ENCODE results near the gene ARHGAP26.
A peak's percentile ranks its signal among the peaks of the same experiment; 100 is the strongest.

ARHGAP26 gene

DNA sequence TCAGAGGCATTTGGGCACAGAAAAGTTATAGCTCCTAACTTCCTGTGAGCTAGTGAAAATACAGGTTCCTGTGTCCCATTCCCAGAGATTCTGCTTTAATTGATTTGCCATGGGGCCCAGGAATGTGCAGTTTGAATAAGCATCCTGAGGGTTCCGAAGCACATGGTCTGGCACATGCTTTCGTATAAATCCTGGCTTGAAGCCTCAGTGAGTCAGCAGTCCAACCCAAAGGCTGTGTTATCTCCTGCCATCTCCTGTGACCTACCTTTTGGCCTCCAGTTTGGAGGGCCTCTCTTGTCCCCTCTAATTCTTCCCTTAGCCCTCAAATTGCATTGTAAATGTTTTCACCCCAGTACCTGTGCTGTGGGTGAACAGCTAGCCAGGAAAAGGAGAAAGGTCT, 449.5 kb downstream of the ARHGAP26 start:
- DNase-seq, result no peak

DNA sequence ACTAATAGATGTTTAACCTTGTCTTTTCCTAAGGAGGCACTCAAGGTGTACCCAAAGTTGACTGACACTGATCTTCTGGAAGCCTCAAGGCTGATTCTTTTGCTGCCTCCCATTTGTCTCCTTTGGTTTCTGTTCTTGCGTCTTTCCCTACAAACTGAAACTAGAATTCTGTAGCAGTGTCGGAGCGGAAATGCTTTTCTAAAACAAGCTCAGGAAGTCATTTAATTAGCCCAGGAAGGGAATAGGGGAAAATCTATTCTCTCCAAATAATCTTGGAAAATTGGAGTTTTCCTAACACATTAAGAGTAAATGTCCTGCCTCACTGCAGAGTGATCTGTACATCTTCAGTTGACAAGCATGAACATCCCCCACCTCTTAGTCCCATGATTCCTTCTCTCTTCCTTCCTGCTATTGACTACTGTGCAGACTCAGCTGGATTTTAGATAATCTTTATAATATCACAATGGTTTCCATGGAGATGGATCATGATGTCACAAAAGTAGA, 450.6 kb downstream of the ARHGAP26 start:
- DNase-seq, result no peak

DNA sequence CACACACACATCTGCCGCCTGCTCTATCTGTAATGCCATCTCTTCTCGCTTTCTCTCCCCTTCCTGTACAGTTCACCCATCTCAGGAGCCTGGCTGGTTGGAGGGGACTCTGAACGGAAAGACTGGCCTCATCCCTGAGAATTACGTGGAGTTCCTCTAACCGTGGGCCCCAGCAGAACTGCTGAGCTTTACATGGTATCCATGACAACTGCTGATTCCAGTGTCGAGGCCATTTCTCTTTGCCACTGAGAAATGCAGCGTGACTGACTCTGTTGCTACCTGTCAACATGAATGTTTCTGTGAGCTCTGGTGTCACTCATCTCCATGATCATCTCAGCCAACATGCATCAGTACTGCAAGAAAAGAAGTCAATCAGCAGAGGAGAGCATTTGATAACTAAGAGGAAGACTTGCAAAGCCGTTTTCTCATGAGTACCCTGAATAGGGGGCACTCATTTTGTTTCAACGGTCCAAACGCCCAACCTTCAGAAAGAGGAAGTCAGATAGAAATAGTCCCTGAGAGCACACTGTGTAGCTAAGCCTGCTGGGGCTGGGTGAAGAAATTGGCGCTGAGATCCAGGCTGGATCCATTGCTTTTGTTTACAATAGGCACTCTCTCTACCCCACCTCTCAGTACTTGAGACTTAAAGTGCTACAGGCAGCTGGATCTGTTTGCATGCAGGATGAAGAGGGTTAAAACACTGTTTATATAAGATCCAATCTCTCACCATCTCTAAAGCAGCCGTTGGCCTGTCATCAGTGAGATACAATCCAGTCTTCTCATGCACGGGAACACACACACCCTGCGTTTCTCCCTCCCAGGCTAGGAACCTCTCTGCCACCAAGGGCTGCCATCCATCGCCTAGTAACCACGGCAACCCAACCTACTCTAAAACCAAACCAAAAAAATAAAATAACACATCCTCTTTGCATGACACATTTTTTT, 452.4 kb downstream of the ARHGAP26 start:
- peak; percentile 67 for DNase-seq

DNA sequence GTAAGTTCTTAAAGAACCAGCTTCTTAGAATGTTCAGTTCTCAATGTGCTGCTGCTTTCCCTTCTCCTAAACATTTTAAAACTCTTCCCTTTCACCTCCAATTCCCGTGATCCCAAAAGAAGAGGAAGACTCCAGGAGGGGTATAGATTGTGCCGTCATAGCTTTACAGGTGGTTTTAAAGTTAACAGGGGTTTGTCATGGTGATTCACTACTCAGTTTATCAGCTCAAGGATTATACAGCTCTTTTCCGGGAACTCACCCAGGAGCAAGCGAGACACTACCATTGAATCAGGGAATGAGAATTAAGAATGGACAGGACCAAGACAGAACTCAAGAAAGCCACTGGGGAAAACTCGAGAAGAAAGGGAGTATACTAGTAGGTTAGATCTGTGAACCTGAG, 454.5 kb downstream of the ARHGAP26 start:
- DNase-seq, result no peak

DNA sequence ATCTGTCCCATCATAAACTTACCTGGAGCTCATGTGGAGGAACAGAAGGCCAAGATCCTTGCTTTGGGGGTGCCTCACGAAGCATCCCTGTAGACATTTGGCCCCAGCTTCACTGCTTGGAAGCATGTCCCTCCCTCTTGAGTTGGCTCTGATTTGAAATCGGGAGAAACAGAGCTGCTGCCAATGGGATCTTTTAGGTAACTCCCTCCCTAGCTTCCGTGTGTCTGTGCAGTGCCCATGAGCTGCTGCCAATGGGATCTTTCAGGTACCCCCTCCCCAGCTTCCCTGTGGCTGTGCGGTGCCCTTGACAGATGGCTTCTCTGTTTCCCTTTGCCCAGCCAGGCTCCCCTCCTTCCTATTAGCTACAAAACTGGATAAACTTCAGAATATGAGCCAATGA, 455.3 kb downstream of the ARHGAP26 start:
- DNase-seq, result no peak

DNA sequence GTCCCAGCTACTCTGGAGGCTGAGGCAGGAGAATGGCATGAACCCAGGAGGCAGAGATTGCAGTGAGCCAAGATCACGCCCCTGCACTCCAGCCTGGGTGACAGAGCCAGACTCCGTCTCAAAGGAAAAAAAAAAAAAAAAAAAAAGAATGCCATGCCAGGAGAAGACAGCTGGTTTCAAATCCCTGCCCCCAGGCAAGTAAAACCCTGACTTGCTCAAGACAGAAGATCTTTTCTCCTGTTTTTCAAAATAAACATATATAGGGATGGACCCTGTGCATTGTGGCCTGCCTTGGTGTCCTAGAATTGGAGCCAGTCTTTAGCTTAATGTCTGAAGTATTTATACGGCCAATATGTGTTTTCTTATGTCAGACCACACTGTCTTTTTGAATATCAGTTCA, 456.2 kb downstream of the ARHGAP26 start:
- no peak for DNase-seq

DNA sequence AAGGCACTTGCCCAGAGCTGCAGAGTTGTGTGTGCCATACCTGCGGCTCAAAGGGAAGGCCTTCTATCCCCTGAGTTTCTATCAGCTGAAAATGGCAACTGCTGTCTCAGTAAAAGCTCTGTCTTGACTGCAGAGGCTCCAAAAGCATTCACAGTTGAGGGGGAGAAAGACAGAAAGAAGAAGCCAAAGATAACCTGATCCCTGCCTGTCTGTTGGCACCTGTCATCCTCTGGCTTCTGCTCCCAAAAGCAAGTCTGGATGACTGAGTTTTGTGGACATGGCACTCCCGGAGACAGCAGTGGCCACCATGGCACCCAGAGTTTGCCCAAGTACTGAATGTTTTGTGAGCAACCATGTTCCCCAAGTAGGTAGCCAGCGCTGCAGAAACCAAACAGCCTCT, 456.7 kb downstream of the ARHGAP26 start:
- DNase-seq, result no peak

DNA sequence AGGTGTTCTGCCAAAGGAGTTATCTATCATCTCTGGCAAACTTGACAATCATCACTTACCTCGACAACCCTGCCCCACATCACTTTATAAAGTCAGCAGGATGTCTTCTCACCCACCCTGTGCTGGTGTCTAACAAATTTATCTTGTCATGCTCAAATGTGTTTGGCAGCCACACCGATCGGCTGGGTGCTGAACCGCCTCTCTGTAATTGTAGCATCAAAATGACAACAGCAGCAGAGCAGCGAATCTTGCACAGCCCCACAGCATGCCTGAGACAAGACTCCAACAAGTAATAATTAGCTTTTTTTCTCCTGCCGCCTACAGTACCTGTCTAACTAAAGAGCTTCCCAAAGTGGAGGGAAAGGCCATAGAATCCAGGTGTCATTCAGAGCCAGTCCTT, 457.1 kb downstream of the ARHGAP26 start:
- DNase-seq, result no peak

DNA sequence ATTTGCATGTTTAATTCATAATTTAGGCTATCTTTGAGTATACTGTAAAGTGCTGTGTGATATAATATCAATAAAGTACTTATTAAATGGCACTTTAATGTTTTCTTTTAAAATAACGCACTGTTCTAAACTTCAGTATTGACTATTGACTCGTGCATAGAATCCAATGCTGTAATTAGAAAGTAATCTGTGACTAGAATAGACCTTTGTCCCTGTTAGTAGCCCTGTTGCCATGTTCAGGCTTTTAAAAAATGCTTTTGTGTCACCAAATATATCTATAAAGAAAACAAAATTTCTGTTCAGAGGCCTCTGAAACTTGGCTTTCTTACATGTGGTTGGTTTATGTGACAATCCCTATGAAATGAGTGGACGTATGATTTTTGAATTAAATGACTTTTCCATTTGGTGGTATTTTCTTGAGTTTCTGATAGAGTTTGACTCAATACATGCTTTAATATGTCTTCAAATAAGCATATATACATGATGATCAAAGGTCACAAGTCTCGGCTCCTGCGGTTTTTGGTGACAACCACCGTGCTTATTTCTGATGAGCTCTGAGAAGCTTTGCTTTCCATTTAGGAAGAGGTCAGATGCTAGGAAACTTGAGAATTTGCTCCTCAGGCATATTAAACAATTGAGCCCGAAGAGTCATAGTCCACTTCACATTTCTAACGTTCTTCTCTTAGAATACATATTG, 458.6 kb downstream of the ARHGAP26 start:
- DNase-seq, result no peak

DNA sequence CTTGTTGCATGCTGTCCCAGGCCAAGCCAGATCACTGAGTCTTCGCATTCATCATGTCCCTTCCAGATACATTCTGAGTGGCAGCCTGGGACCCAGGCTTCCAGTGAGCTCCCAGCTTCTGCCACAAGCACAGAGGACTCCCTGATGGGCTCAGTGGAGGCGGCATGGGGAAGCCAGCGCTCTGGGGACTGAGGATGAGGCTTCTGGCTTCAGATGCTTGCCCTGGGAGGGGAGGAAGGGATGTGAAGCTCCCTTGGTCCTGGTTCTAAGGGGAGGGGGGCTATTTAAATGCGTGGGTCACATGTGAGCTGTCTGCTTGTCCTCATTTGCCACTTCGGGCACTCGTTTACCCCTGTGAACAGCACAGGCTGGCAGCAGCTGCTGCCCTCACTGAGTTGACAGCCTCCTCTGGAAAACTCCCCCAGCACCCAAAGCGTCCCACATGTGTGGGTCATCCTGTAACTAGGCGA, 459.3 kb downstream of the ARHGAP26 start:
- DNase-seq, result no peak

DNA sequence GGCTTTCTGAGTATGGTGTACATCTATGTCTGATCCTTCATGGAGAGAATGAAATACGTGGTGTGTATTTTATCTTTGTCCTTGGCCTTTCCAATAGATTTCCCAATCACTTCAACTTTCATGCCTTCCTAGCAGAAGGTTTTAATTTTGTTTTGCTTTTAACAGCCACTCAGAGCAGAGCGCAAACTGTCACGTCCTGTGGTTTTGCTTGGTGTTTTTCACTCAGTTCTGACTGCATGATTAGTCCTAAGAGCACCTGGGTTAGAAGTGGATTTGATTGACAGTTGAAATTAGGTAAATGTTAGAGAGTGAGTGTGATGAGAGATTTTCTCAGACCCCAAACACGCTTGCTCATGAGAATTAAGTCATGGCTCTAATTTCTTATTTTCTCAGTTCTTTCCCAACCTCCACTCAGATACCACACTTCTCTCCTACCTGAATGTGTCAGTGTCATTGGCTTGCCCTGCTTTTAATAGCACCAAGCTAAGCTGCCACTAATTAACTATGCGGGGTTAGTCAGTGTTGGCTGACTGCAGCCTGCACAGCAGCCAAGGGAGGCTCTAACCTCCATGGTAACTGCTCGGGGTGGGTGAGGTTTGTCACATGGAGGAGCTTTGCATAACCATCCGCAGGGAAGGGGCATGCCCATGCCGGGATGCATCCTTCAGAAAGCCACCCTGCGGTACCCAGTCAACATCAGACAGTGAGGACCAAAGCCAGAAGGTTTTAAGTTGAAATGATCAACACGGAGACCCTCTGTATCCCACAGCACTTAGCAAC, 459.9 kb downstream of the ARHGAP26 start:
- peak; percentile 73 for DNase-seq

DNA sequence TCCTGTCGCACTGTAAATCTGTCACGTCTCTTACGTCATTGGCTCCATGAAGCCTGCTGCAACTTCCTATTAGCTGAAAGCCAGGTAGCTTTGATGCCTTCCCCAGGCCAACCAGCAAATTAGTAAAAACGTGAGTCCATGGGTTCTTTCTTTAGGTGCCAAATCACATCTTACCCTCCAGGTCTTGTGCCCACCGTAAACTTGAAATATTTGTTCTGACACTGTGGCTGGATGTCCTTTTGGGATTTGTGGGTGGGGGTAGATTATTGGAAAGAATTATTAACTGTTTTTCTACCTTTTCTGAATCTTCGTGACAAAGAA, 460.5 kb downstream of the ARHGAP26 start:
- DNase-seq, result no peak

DNA sequence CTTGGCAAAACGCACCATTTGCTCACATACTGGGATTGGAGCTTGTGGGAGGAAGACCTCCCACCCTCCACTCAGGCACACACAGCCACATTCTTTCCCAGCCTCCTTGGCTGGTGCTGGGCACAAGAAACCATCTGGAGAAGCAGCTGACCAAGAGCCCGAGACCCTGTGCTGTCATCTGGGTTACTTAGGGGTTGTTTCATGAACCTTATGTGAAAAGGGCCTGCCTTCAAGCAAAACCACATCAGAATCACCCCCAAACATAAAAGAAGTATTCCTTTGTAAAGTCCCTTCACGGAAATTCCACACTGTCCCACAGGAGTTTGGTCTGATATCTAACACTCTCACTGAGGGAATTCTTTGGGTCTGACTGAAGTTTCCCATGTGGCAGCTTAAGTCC, 461.2 kb downstream of the ARHGAP26 start:
- DNase-seq, result no peak

DNA sequence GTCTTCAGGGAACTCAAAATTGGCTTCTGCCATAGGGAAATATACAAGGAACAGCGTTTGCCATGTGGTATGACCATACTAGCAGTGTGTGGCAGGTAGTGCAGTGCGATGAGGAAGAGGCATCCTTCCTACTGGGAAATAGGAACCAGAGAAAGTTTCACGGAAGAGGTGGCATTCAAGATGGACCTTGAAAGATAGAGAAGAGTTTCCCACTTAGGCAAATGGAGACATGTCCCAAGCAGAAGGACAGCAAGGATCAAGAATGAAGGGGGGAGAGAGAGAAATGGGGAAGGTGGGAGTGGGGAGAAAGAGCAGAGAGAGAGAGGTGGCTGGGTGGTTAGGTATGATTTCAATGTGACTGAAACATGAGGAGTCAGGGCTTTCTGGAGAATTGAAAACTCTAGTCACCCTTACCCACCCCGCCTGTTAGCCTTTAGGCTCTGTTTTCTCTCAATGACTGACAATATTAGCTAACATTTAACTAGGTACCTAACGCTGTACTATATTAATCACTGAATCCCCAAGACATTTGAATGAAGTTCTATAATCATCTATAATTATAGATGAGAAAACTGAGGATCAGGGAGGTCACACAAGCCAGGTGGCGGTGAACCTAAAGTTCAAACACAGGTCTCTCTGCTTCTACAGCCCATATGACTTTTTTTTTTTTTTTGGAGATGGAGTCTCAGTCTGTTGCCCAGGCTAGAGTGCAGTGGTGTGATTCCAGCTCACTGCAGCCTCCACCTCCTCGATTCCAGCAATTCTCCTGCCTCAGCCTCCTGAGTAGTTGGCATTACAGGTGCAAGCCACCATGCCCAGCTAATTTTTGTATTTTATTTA, 462.0 kb downstream of the ARHGAP26 start:
- no peak for DNase-seq

DNA sequence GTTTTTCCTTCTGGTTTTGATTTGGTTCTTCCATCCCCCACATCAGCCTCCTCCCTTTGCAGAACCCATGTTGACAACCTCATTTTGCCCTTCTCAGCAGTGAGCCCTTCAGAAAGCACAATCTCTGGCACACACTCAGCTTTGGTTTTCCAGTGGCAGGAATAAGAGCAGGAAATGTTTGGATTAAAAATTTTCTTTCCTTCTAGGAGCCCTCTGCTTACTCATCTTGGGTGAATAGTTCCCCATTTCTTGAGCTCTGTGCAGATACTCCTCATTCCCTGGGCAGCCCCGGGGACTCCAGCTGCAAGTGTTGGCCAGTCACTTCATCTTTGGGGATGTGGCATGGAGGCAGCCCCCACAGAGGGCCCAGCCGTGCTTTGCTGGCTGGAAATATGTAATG, 462.9 kb downstream of the ARHGAP26 start:
- DNase-seq, result no peak

DNA sequence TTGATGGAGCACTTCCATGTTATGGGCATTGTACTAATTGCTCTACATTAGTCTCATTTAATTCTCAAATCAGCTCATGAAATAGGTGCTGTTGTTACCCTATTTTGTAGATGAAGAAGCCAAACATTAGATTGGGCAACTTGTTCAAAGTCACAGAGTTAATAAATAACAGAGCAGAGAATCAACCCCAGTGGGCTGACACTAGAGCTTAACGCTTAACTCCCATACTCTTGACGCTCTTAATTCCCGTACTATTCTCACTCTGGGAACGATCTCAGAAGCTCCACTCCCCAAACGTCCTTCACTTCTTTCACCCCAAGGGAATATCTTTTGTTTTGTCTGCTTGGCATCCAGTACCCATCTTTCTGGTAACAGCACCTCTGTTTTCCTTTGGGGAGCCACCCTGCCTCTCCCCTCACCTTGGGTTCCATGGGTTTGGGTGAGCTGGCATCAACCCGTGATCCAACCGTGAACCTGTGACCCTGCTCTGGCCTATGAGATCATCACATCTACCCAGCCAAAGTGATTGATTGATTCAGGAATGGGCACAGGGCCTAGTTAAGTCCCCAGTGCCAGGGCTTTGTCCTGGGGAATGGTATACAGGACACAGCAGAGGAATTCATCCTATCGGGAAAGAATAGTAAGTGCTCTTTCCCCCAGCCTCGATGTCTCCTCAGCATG, 464.1 kb downstream of the ARHGAP26 start:
- no peak for DNase-seq

DNA sequence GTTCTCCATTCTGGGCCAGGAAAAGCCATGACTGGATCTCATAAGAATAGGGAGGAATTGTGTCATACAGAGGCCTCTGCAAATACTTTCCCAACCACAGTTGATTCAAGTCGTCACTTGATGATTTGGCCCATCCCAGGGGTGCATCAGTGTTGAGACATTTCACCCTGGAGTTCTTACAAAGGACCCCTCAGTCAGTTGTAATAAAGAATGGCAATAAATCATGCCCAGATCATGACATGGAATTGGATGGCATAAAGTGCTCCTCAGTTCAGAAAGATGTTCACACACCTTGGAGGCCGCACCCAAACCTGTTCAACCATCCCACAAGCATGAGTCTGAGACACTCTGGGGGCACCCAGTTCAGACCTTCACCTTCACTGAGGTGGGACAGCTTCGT, 465.2 kb downstream of the ARHGAP26 start:
- no peak for DNase-seq

DNA sequence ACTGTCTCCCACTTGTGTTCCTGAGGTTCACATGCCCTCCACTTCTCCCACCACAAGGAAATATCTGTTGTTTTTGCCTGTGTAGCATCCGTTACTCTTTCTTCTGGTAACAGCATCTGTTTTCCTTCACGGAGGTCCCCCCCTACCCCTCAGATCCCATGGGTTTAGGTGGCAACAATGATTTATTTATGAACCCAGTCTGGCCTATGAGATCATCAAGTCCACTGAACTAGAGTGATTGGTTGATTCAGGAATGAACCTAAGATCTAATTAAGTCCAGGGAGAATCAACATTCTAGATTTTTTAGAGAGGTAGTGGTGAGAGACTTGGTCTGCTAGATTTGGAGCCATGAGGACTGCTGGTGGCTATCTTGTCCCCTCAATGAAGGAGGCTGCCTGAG, 466.5 kb downstream of the ARHGAP26 start:
- no peak for DNase-seq

DNA sequence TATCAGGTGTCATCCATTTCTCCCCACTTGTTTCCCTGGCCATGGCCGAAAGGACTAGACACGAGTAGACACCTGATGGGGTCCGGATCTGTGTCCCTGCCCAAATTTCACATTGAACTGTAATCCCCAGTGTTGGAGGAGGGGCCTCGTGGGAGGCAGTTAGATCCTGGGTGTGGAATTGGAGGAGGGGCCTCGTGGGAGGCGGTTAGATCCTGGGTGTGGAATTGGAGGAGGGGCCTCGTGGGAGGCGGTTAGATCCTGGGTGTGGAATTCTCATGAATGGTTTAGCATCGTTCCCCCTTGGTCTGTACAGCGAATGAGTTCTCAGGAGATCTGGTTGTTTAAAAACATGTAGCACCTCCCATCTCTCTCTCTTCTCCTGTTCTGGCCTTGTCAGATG, 467.5 kb downstream of the ARHGAP26 start:
- DNase-seq, result no peak

DNA sequence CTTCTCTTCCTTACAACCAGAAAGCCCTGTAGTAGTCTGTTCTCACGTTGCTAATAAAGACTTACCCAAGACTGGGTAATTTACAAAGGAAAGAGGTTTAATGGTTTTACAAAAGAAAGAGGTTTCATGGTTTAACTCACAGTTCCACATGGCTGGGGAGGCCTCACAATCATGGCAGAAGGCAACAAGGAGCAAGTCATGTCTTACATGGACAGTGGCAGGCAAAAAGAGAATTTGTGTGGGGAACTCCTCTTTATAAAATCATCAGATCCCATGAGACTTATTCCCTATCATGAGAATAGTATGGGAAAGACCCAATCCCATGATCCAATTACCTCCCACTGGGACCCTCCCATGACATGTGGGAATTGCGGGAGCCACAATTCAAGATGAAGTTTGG, 468.4 kb downstream of the ARHGAP26 start:
- no peak for DNase-seq

DNA sequence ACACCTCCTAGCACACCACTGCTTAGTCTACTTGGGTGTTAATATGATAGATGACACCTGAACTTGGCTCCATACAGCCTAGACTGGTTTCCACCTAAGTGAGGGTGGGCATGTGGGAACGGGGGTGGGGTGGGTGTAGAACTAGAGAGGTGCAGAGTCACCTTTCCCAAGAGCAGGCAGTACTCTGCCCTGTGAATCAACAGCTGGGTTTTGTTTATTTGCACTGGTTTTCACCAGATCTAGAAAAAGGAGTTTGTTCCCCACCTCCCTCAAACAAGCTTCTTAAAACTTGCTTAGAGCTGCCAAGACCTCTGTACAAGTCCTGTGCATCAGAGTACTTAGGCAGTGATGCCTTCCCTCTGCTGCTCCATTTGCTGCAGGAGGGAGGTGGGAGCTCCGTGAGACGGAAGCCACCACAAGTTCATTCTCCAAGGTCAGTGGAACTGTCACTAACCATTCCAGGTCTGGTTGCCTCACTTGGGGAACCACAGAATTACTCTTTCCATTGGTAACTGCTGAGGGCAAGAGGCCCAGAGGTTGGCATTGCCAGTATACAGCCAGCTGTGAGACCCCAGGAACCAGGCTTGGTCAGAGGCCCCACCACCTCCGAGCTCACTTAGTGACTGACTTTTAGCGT, 469.8 kb downstream of the ARHGAP26 start:
- DNase-seq, result no peak
